Esophagus squamous epithelium (tissue), 4 donors: ENCODE results near the gene GLRA3.

Experiments used
- CTCF ChIP-seq, 6 experiments: fragments of 450-650 bp in 4 of 6; fragments of 200-600 bp in 2 of 6; sonication (generic) in 2 of 6; IDR thresholded peaks; one replicate each; pipeline ENCODE4 v1.5.1; 2016 to 2019; ENCODE audit warnings: antibody characterized with exemption in 6 of 6, mild to moderate bottlenecking in 4 of 6, moderate library complexity in 4 of 6
- POLR2A ChIP-seq, 4 donors: fragments of 450-650 bp; IDR thresholded peaks; one replicate each; pipeline ENCODE4 v1.6.1; 2017; ENCODE audit warnings: antibody characterized with exemption in 4 of 4, mild to moderate bottlenecking in 4 of 4, moderate library complexity in 3 of 4

GRCh38 chr4:174633399-174633798 lies 195.6 kb downstream of the GLRA3 start:
- TF ChIP-seq CTCF (IDR thresholded peaks at IDR 0.05) = no peak
- TF ChIP-seq POLR2A (IDR thresholded peaks at IDR 0.05) = no peak
